ENCODE measurements around the gene MED23. TPM values are rescaled to one million over a fixed set of nuclear protein-coding genes. Genes with fewer than 3 reads are reported as not detected.

MED23 gene
- total RNA-seq, 2 experiments from 2014 or later = 56.7 to 59.5 TPM

DNA sequence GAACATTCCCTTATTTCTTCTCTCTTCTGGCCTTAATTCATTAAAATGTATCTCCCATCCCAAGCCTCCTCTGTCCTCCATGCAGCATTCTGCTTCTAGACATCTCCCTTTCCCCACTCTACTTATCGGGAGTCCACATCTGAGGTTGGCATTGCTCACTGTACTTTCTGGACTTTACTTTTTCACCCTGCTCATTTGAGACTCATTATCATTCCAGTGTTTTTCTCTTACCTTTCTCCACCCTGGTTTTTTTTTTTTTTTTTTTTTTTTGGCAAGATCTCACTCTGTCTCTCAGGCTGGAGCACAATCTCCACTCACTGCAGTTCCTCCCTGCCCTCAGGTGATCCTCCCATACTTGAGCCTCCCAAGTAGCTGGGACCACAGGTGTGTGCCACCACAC is 13.5 kb upstream of the MED23 start:
- ATAC-seq (ENCODE audit: poor library complexity) (no peak), DNase-seq (no peak)
- Mint-ChIP-seq H3K36me3 (ENCODE audit: low read depth) (no peaks in the 10 kb centered on the region), H3K4me3 (no peak overlapping the region), H3K9me3 (no peaks in the 10 kb centered on the region), H3K27me3 (no peaks in the 10 kb centered on the region), H3K27ac (no peak overlapping the region), H3K4me1 (ENCODE audit: low read depth) (no peaks in the 10 kb centered on the region)
- TF ChIP-seq, protein P1, sequence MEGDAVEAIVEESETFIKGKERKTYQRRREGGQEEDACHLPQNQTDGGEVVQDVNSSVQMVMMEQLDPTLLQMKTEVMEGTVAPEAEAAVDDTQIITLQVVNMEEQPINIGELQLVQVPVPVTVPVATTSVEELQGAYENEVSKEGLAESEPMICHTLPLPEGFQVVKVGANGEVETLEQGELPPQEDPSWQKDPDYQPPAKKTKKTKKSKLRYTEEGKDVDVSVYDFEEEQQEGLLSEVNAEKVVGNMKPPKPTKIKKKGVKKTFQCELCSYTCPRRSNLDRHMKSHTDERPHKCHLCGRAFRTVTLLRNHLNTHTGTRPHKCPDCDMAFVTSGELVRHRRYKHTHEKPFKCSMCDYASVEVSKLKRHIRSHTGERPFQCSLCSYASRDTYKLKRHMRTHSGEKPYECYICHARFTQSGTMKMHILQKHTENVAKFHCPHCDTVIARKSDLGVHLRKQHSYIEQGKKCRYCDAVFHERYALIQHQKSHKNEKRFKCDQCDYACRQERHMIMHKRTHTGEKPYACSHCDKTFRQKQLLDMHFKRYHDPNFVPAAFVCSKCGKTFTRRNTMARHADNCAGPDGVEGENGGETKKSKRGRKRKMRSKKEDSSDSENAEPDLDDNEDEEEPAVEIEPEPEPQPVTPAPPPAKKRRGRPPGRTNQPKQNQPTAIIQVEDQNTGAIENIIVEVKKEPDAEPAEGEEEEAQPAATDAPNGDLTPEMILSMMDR (IDR thresholded peaks at IDR 0.05) = no peak
- Histone ChIP-seq H3K4me3 (ENCODE audit: low read length) (no peak overlapping the region), H3K9me3 (ENCODE audit: control insufficient read depth in 1 of 2, insufficient read depth in 1 of 2, low read length in 2 of 2) (no peaks in the 10 kb centered on the region), H3K4me1 (ENCODE audit: insufficient read depth, low read length) (no peaks in the 10 kb centered on the region), H3K27me3 (ENCODE audit: control insufficient read depth in 1 of 2, insufficient read depth in 2 of 2, low read length in 2 of 2) (no peaks in the 10 kb centered on the region), H3K36me3 (ENCODE audit: insufficient read depth, low read length) (no peaks in the 10 kb centered on the region), H3K27ac (ENCODE audit: low read depth in 1 of 2, low read length in 2 of 2) (no peak overlapping the region)
- CTCF ChIA-PET = no interaction called here
- intact Hi-C loops (cut with DNase I, micrococcal nuclease) = no loop called here
- POLR2A ChIA-PET = no interaction called here

DNA sequence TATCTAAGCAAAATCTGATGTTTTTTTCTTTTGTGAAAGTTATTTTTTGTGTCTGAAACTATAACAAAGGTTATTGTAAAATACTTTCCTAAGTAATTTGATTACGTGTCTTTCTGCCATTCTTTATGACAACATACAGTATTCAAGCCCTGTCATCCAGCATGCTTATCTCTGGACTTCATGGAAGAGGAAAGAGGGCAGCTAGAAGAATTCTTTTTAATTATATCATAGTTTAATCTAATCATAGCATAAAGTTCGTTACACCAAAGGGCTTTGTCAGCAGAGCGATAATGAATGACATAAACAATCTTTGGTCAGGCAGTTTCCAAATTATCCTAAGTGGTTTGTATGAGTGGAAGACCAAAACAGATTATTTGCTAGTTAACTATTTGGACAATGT is 12.5 kb upstream of the MED23 start:
- H3K4me1 ChIP-seq (ENCODE audit: insufficient read depth, low read length) = no peaks in the 10 kb centered on the region
- Mint-ChIP-seq H3K27me3 (no peaks in the 10 kb centered on the region), H3K4me1 (ENCODE audit: low read depth) (no peaks in the 10 kb centered on the region), H3K9me3 (no peaks in the 10 kb centered on the region), H3K36me3 (ENCODE audit: low read depth) (no peaks in the 10 kb centered on the region), H3K27ac (no peak overlapping the region), H3K4me3 (no peak overlapping the region)
- H3K4me3 ChIP-seq (ENCODE audit: low read length) = no peak overlapping the region
- H3K27me3 ChIP-seq (ENCODE audit: control insufficient read depth in 1 of 2, insufficient read depth in 2 of 2, low read length in 2 of 2) = no peaks in the 10 kb centered on the region
- H3K9me3 ChIP-seq (ENCODE audit: control insufficient read depth in 1 of 2, insufficient read depth in 1 of 2, low read length in 2 of 2) = no peaks in the 10 kb centered on the region
- H3K36me3 ChIP-seq (ENCODE audit: insufficient read depth, low read length) = no peaks in the 10 kb centered on the region
- no peak for DNase-seq
- no peak overlapping the region for H3K27ac ChIP-seq (ENCODE audit: low read depth in 1 of 2, low read length in 2 of 2)
- no peak for ATAC-seq (ENCODE audit: poor library complexity)
- TF ChIP-seq, protein P1 (IDR thresholded peaks at IDR 0.05) = no peak
- intact Hi-C loops (cut with DNase I, micrococcal nuclease) = no loop called here
- POLR2A ChIA-PET = interaction anchor here (1.2 kb wide), 1 partner anchor 12 kb away, joined by 4 read pairs; the partner anchor contains the start of gene MED23
- CTCF ChIA-PET = interaction anchor here (2.2 kb wide), 1 partner anchor 12 kb away, joined by 8 read pairs; the partner anchor contains the start of gene MED23

DNA sequence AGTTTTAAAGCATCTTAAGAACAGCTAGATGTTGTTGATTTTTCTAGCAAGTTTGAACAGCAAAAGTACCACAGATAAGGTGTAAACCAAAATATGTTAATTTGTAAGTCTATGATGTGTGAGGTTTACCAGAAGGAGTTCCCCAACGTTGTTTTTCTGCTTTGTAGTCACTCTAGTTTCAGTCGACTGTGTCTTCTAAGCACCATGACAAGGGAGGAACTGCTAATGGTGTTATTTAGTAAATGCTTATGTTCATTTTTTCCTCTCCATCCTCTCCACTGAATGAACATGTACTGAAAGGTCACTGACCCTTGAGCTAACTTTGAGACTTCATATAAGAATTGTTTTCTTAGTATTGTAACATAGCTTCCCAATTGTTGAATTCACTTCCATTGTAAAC is 12.1 kb upstream of the MED23 start:
- no peak overlapping the region for H3K27ac Mint-ChIP-seq
- ChIA-PET POLR2A (interaction anchor here (1.2 kb wide), 1 partner anchor 12 kb away, joined by 4 read pairs; the partner anchor contains the start of gene MED23), CTCF (interaction anchor here (2.2 kb wide), 1 partner anchor 12 kb away, joined by 8 read pairs; the partner anchor contains the start of gene MED23)
- intact Hi-C loops (cut with DNase I, micrococcal nuclease) = no loop called here
- Histone ChIP-seq H3K4me3 (ENCODE audit: low read length) (no peak overlapping the region), H3K27ac (ENCODE audit: low read depth in 1 of 2, low read length in 2 of 2) (no peak overlapping the region), H3K4me1 (ENCODE audit: insufficient read depth, low read length) (no peaks in the 10 kb centered on the region), H3K36me3 (ENCODE audit: insufficient read depth, low read length) (no peaks in the 10 kb centered on the region), H3K27me3 (ENCODE audit: control insufficient read depth in 1 of 2, insufficient read depth in 2 of 2, low read length in 2 of 2) (no peaks in the 10 kb centered on the region), H3K9me3 (ENCODE audit: control insufficient read depth in 1 of 2, insufficient read depth in 1 of 2, low read length in 2 of 2) (no peaks in the 10 kb centered on the region)
- no peak overlapping the region for H3K4me3 Mint-ChIP-seq
- H3K27me3 Mint-ChIP-seq = no peaks in the 10 kb centered on the region
- DNase-seq (no peak), ATAC-seq (ENCODE audit: poor library complexity) (no peak)
- TF ChIP-seq, protein P1 (IDR thresholded peaks at IDR 0.05) = no peak
- H3K36me3 Mint-ChIP-seq (ENCODE audit: low read depth) = no peaks in the 10 kb centered on the region
- H3K4me1 Mint-ChIP-seq (ENCODE audit: low read depth) = no peaks in the 10 kb centered on the region
- no peaks in the 10 kb centered on the region for H3K9me3 Mint-ChIP-seq
